A204.1 (cell line): ENCODE measurements around the gene DBT.

Experiments
- FAIRE-seq: peaks from 2 replicates; lab custom pipeline; 2012; peaks lifted over from hg19 to GRCh38; lab: Jason Lieb, UNC

The DBT gene

DNA sequence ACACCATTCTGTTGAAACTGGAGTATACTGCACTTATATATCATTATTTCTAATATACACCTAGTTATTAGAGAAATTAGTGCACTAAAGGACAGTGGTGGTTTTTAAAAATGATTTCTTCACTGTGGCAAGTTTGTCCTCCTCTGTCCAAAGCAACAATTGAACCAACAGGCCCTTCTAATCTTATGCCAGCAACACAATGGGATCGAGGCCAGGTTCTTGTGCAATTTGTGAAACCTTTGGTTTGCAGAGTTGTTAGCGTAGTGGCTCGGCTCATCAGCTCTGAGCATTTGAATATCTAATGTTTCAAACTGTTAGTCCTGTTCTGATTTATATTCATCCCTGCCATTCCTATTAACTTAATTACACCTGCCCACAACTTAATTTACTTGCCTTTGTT is 61.7 kb downstream of the DBT start:
- FAIRE-seq: no peak

GRCh38 chr1:100184536-100184935 is 65.1 kb downstream of the DBT start:
- no peak for FAIRE-seq

DNA sequence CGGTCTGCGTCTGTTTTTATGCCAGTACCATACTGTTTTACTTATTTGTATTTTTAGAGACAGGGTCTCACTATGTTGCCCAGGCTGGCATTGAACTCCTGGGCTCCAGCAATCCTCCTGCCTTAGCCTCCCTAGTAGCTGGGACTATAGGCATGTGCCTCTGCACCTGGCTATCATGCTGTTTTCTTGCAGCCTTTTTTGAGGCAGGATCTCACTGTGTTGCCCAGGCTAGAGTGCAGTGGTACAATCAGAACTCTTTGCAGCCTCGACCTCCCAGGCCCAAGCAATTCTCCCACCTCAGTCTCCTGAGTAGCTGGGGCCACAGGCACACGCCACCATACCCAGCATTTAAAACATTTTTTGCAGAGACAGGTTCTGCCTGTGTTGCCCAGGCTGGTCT is 66.3 kb downstream of the DBT start:
- no peak for FAIRE-seq

DNA sequence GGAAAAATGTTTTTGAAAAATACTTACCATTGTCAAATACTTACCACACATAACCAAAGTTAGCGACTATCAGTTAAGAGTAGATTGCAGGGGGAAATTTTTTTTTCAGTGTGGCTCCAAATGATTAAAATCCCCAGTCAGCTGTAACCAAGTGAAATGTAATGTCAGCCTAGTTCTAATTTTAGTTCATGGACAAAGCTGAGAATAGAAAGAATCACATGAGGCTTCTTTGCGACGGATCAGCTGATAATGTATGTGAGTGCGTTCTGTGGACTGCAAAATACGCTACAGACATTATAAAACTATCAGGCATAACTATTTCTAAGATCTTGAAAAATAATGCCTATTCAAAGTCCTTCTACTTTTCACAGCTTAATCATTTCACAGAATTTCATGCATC is 71.5 kb downstream of the DBT start, which contains the start of gene LRRC39:
Gene LRRC39 (minus strand): TSS at position 166 of the 400 bp plus-strand sequence. CDS start 9,740 bp downstream, outside the sequence.
- no peak for FAIRE-seq

DNA sequence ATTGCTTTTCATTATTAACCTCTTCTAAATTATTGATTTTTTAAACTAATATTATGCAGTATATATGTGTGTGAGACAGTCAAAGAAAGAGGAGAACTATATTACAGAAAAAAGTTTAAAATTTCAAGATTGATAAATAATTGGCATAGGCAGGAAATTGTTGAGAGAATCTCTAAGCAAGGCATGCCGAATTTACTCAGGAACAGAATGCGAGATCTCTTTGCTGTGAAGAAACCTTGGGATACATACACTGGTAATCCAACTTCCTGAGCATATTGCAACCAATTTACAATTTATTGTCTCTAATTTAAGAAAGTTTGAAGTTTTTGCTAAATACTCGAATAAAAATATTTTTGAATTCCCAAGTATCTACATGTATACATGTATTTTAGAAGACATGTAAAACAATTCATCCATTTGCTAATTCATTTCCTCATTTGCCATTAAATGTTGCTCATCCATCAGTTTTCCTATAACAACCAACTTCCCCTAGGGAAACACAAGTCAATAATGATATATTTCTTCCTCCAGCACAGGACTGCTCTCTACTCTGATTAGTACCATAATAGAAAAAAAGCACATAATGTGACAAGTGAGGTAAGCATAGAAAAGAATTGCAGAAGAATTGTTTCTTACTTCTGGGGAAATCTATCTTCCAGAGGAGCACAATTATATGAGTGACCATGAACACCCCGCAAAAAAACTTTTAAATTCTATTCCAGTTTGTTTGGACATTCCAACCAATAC is 72.2 kb downstream of the DBT start:
- no peak for FAIRE-seq

GRCh38 chr1:100168051-100168450 is 81.6 kb downstream of the DBT start:
- FAIRE-seq: no peak

GRCh38 chr1:100164702-100165101 is 84.9 kb downstream of the DBT start:
- no peak for FAIRE-seq

DNA sequence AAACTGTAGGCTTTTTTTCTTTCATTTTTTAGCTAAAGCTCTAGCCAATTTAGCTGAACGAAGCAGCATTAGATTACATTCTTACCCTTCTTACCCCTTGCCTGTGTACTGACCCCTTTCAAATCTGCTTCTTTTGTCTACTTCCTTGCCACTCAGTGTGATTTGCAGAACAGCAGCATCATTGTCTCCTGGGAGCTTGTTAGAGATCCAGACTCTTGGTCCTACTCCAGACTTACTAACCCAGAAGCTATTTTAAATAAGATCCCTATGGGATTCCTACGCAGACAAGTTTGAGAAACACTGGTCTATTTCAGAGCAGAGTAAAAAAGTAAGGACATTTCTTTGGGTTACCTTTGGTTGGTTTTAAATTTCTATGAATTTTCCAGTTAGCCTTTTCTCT is 85.4 kb downstream of the DBT start:
- no peak for FAIRE-seq

GRCh38 chr1:100162881-100163280 is 86.8 kb downstream of the DBT start:
- no peak for FAIRE-seq

DNA sequence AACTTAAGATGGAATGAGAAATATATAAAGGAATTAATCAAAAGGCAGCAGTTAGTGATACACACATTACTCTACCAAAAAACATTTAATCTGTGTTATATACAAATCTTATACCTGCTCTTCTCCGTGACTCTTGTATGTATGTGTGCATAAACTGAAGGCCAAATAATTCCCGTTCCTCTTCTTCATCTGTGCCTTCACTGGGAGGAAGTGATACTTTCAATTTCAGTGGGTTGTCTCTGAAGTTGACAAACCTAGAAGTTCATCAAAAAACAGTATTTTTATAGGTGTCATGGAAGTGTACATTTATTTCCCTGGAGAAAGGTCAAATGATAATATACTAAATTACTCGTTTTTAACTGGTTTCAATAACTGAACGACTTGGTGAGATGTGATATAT is 97.4 kb downstream of the DBT start:
- no peak for FAIRE-seq

DNA sequence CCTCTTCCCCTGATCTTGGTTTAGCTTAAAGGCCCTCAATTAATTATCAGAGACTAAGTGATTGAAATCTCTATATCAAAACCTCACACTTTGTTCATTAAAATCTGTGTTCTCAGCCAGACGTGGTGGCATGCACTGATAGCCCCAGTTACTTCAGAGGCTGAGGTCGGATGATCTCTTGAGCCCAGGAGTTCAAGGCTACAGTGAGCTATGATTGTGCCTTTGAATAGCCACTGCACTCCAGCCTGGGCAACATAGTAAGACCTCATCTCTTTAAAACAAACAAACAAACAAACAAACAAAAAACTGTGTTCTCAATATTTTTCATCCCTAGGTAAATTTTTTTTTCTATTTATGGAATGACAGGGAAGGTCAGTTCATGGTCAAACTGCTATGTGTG is 98.0 kb downstream of the DBT start:
- FAIRE-seq: no peak

GRCh38 chr1:100147875-100148274 is 101.8 kb downstream of the DBT start:
- no peak for FAIRE-seq

DNA sequence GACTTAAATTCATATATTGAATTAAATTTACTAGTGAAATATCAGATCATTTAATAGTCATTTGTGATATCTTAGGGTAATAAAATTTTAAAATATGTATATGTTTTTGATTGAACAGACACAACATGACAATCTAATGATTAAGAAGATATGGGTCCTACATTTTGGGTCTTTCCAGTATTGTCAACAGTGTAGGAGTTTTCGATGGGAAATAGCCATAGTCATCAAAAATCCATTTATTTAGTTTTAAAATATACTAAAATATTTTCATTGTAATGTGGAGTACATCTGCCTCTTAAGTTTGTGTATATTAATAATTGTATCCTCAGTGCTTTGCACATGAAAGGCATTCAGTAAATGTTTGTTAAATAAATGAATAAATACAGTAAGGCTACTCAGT is 102.7 kb downstream of the DBT start:
- FAIRE-seq: peak; percentile 56

DNA sequence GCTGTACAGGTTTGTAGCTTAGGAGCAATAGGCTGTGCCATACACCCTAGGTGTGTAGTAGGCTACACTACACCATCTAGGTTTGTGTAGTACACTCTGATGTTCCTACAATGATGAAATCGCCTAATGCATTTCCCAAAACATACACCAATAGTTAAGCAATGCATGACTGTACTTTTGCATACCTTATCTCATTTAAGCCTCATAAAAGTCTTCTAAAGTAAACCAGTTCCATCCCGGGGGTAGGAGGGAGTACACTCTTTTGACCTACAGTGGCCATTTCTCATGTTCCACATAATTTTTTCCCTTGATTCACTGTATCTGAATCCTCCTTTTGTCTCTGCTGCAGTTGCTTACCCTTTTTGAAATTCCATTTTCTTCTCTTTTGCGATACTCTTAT is 104.5 kb downstream of the DBT start:
- FAIRE-seq: no peak

DNA sequence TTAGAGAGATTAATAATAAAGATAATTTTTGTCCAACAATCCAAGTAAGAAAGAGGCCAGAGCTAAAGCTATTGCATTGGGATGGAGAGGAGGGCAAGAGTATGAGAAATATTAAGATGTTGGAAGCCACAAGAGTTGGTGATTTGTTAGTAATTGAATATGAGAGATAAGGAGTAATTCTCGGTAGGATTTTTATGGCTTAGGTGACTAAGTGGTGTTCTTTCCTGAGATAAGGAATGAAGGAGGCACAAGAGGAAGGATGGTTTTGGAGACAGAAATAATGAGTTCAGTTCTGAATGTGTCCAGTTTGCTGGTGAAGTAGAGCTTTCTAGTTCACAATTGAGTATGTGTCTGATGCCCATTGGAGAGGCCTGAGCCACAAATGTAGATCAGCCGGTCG is 107.3 kb downstream of the DBT start:
- FAIRE-seq: no peak

DNA sequence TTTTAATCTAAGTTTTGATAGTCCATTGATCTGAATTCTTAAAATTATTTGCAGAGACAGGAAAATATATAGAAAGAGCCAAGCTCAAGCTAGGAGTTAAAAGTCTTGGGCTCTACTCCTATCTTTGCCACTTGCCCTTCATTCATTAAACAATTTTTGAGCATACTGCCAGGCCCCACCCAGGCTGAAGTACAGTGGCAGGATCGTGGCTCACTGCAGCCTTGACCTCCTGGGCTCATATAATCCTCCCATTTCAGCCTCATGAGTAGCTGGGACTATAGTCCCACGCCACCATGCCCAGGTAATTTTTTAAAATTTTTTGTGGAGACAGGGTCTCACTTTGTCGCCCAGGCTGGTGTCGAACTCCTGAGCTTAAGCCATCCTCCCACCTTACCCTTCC is 108.4 kb downstream of the DBT start:
- no peak for FAIRE-seq

GRCh38 chr1:100137602-100138001 is 112.0 kb downstream of the DBT start:
- no peak for FAIRE-seq
